ENCODE results near the gene TACC2.

DNA sequence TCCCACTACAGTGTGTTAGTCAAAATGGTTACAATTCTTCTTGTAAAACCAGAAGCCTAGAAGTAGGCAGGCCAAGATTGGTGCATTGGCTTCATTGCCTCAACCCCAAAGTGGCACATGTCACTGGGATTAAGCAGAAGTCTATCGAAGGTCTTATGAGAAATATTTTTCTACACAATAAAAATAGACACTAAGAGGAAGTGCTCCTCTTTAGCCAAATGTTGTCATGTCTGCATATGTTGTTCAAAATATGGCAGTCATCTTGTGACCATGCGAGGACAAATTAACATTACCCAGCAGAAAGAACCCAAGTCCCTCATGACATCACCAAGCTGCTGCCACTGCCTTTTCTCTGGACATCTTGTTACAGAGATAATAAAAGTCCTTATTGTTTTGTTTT, 7.6 kb upstream of the TACC2 start:
- TF ChIP-seq, protein P1, sequence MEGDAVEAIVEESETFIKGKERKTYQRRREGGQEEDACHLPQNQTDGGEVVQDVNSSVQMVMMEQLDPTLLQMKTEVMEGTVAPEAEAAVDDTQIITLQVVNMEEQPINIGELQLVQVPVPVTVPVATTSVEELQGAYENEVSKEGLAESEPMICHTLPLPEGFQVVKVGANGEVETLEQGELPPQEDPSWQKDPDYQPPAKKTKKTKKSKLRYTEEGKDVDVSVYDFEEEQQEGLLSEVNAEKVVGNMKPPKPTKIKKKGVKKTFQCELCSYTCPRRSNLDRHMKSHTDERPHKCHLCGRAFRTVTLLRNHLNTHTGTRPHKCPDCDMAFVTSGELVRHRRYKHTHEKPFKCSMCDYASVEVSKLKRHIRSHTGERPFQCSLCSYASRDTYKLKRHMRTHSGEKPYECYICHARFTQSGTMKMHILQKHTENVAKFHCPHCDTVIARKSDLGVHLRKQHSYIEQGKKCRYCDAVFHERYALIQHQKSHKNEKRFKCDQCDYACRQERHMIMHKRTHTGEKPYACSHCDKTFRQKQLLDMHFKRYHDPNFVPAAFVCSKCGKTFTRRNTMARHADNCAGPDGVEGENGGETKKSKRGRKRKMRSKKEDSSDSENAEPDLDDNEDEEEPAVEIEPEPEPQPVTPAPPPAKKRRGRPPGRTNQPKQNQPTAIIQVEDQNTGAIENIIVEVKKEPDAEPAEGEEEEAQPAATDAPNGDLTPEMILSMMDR (IDR thresholded peaks at IDR 0.05) = no peak
- TF ChIP-seq POLR2A (IDR thresholded peaks at IDR 0.05) = no peak
